HG02852 (cell line): Measurements from ENCODE around the gene NHLRC4.
"Not testable (repeated sequence)": the region's sequence is repeated elsewhere in the genome, so short reads cannot be mapped to it uniquely, and the experiment has no call there.

ENCODE experiments used
- ATAC-seq: cut with Tn5 transposase; IDR thresholded peaks from one replicate; pipeline ENCODE4 v1.9.1; 2021; ENCODE audit warnings: mild to moderate bottlenecking, moderate library complexity; ENCODE audit not compliant: unreplicated experiment

NHLRC4 gene

GRCh38 chr16:596736-597060 is 29.9 kb downstream of the NHLRC4 start:
- ATAC-seq, result no peak

- not testable (repeated sequence) for ATAC-seq
Observed at GRCh38 chr16:597655-598054, 30.9 kb downstream of the NHLRC4 start.

GRCh38 chr16:598823-599739 is 32.3 kb downstream of the NHLRC4 start:
- ATAC-seq, result no peak

- no peak for ATAC-seq
Observed at GRCh38 chr16:600781-601180, 34.0 kb downstream of the NHLRC4 start.

- ATAC-seq, result no peak
Observed at GRCh38 chr16:603933-604332, 37.1 kb downstream of the NHLRC4 start.

DNA sequence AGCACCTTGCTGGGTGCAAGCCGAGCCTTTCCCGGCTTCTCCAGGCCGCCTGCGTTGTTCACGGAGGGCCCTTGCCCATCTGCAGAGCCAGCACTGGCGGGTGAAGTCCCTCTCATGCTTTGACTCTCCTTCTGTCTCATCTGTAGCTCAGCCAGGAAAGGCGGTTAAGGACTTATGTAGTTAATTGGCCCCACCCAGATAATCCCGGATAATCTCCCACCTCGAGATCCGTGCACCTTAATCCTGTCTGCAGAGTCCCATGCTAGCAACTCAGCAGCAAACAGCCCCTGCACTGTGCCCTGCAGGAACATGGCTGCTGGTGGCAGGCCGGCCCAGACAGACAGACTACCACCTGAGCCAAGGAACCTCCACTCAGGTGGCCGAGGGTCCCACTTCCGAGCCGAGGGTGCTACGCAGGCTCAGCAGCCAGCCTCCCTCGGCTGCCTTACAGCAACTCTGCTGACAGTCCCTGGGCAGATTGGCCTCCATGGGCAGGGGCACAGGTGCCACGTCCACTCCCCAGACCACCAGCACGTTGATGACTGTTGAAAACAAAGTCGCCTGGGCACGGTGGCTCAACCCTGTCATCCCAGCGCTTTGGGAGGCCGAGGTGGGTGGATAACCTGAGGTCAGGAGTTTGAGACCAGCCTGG is 40.0 kb downstream of the NHLRC4 start:
- ATAC-seq, result no peak

DNA sequence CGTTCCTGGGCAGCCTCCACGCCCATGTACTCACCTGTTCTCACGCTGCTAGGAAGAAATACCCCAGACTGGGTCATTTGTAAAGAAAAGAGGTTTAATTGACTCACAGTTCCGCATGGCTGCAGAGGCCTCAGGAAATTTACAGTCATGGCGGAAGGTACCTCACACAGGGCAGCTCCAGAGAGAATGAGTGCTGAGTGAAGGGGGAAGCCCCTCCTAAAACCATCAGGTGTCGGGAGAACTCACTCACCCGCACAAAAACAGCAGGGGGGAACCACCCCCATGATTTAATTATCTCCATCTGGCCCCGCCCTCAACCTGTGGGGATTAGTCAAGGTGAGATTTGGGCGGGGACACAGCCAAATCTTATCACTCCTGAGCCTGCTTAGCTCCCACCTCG is 41.2 kb downstream of the NHLRC4 start:
- ATAC-seq, result no peak

GRCh38 chr16:609316-609715 is 42.5 kb downstream of the NHLRC4 start:
- ATAC-seq, result no peak

DNA sequence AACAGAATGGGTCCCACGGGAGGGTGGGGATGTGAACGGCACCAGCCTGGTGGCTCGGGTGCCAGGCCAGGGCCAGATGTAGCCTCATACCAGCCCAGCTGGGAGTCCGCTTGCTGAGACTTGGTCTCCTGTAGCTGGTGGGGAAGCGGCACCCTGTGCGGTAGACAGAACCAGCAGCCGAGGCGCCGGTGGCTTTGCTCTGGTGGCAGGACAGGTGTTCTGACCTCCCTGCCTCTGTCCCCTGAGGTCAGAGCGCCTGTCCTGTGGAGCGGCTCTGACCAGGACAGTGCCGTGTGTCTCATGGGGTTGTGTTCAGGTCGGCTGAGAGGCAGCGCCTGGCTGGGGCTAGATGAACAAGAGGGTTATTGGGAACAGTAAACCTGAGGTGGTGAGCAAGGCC is 43.2 kb downstream of the NHLRC4 start:
- no peak for ATAC-seq

GRCh38 chr16:610513-611381 is 43.9 kb downstream of the NHLRC4 start:
- no peak for ATAC-seq

- no peak for ATAC-seq
Observed at GRCh38 chr16:615122-615521, 48.3 kb downstream of the NHLRC4 start.

GRCh38 chr16:616733-617586 is 50.2 kb downstream of the NHLRC4 start:
- ATAC-seq, result no peak

DNA sequence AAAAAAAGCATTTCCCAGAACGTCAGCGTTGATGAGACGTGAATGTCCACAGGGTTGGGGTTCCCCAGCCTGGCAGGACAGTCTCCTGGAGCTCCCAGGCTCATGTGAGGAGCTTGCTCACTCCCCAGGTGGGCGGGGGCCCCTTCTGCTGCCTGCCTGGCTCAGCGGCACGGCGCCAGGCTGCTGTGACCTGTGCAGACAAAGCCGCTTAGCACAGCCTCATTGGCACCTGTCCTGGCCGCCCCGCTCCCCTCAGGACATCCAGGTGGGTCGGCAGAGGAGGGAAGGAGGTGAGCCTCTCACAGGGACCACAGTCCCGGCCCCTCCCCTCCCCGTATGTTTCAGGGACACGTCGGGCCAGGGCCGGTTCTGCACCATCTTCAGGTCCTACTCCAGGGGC is 51.0 kb downstream of the NHLRC4 start:
- no peak for ATAC-seq
